Kasumi-1 (cell line): ENCODE results near the gene ABTB2.

Source experiments
- DNase-seq, 2 experiments: peaks; one replicate each; lab custom pipeline; 2025; lab: John Stamatoyannopoulos, UW

Gene ABTB2

GRCh38 chr11:34284811-34285481, 72.9 kb downstream of the ABTB2 start:
- DNase-seq = no peak

GRCh38 chr11:34284156-34284555, 73.7 kb downstream of the ABTB2 start:
- DNase-seq = no peak

DNA sequence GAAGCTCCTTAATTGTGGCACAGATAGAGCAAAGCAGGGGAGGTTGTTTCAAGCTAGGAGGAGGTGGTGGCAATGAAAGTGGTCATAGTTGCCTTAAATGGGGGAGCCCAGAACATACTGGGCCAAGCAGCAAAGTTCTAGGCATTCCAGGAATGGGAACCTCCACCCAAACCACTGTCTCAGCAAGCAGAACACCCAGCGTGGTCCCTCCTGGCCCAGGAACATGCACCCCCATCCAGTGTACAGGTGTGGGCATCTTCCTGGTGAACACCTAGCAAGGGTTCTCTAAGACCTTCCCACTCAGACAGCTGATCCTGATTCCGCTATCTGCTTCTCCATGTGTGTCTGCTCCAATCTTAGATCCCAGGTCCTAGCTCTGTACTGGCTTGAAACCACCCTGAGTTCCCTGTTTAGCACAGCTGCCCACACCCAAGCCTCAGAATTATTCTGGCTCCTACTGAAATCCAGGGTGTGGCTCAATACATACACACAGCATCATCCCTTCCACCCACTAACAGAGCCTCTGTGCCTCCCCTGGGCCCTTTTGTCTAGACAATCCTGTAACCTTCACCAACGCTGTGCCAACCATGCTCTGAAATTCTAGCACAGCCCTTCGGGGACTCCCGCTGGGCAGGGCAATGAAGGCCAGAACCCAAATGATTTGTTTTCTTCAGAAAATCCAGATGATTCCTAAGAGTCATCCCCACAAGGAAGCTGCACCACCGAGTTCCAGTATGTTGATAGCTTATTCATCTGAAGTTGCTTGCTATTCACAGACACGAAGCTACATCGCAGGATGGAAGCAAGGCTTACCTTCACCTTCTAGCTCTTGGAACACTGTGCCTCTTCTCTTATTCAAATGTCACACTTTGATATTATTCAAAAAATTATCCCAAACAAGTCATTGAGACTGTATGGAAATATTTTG, 76.6 kb downstream of the ABTB2 start:
- no peak for DNase-seq

DNA sequence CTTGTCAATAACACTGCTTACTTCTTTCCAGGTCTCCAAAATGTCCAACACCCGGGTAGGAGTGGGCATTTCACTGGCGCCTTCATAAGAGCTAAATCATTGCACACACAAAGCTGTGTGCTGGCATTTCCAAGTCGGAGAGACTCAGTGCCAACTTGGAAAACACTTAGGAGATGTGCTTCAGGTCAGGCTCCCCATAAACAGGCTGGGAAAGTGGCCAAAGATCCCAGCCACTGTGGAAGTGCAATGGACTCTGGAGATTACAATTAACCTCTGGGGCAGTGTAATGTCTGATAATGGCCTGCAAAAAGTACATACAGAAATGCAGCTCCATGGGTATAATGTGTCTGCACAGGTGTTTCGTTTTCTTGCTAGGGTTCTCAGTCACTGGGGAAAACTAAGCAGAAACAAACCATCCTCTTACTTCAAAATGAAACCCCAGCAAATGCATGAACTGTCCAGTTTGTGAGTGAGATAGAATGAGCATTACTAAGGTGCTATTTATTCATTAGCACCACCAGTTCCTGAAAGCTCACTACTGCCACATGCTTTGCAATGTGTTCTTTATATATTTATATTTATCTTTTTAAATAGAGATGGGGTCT, 79.0 kb downstream of the ABTB2 start:
- no peak for DNase-seq

- no peak for DNase-seq
Observed at GRCh38 chr11:34278175-34278574, 79.6 kb downstream of the ABTB2 start.

- no peak for DNase-seq
Observed at GRCh38 chr11:34277171-34277570, 80.6 kb downstream of the ABTB2 start.

- no peak for DNase-seq
Observed at GRCh38 chr11:34276352-34276864, 81.4 kb downstream of the ABTB2 start.

- no peak for DNase-seq
Observed at GRCh38 chr11:34275486-34275885, 82.3 kb downstream of the ABTB2 start.

GRCh38 chr11:34274712-34275398, 83.0 kb downstream of the ABTB2 start:
- DNase-seq = no peak

- DNase-seq = no peak
Observed at GRCh38 chr11:34273099-34273498, 84.7 kb downstream of the ABTB2 start.

- no peak for DNase-seq
Observed at GRCh38 chr11:34271727-34272126, 86.1 kb downstream of the ABTB2 start.

DNA sequence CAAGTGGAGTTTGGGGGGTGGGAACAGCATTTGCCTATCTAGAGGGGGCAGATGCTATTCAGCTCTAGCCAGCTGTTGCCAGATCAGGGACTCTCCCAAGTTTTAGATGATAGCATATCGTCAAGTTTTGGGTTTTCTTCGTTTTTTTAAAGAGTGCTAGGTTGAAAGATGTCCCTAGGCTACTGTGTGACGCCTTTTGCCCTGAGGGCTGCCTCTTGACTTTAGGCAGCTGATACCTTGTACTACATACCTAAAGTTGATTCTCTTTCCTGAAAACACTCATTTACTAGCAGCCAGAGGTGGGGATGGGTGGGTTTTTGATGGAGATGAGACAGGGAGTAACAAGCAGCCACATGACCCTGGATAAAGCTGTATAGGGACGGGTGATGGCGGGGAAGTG, 87.1 kb downstream of the ABTB2 start:
- DNase-seq = no peak

DNA sequence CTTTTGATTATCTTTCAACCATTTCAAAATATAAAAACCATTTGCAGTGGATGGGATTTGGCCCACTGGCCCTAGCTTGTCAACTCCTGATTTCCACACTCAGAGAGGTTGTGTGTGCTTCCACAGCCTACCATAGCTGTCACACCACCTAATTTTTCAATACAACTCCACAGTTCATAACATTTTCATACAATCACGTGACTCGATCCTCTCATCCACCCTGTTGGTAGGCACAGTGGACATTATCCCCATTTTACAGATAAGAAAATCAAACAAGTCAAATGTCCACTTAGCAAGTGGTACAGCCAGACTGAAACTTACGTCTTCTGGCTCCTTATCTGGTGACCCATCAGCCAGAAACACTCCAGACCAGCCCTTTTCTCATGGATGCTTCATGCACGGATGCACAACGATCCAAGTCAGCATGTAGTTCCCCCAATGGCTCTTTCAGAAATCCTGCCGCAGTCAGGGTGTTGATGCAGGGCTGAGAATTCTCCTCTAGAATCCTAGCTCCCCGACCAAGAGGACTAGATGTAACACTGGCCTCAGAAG, 88.0 kb downstream of the ABTB2 start:
- DNase-seq = no peak

- DNase-seq = peak; percentile 26 to 44
Observed at GRCh38 chr11:34268906-34269430, 88.8 kb downstream of the ABTB2 start.

- no peak for DNase-seq
Observed at GRCh38 chr11:34267417-34267816, 90.4 kb downstream of the ABTB2 start.

- DNase-seq = no peak
Observed at GRCh38 chr11:34267013-34267412, 90.8 kb downstream of the ABTB2 start.

- DNase-seq = peak; percentile 92
Observed at GRCh38 chr11:34266090-34266912, 91.5 kb downstream of the ABTB2 start.

DNA sequence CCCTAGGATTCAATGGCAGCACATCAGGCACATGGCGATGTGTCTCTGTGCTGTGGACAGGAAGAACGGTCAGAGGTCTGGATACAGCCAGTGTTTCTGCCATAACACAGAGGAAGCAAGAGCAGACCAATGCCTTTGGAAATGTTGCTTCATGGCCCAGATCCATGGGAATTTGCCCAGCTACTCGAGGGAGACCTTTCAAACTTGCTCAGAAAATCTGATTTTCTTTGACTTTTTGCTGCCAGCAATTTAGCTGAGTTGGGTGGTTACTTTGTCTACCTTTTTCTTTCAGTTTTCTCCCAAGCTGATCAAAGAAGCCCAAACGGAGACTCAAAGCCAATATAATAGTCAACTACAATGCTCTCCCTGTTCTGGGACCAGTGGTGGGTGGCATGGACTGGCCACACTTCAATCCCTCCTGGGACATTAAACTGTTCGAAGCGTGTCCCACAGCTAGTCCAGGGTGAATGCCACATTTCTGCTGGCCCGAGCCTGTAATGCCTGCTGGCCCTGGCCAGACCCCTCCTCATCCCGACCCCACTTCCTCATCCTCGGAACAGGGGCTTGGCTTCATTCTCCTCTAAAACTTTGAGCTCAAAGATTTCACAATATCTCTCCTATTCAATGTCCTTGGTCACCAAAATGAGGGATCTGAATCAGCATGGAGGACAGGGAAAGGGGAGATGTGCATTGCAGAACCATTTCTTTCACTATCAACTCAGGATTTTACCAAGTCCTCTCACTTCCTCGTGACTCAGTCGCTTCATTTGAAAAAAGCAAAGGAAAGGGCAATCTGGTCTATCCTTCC, 93.3 kb downstream of the ABTB2 start:
- DNase-seq = no peak

DNA sequence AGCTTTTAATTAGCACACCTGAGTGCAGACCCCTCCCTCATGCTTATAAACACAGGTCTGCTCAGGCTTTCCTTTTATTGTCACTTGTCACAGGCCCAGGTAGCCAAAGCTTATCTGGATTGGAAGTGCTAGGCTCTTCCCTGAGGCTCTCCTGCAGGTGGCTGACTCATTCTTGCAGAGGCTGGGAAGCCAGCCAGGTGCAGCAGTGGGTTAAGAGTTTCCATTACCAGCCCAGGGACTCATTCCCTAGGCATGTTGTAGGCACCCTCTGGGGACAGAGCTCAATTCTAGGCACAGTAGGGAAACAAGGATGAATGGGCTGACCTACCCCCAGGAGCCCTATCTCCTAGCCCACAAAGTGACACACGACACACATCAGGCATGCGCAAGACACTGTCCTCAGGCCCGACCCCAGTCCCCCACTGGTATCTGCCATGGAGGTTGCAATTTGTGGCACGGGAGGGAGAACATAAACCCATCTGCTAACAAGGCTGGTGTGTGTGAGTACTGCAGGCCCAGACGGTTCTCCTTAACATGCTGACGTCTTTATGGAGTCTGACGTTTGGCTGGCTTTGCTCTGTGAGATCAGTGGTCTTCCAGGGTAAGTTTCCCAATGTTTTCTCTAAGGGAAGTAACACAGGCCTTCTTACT, 94.2 kb downstream of the ABTB2 start:
- no peak for DNase-seq
